ENCODE measurements around the gene RBP7. TPM values are rescaled to one million over a fixed set of nuclear protein-coding genes. Genes with fewer than 3 reads are reported as not detected.

The RBP7 gene
- total RNA-seq, 1 donor from 2014 or later, result 119 TPM

- intact Hi-C loops (cut with DNase I), result loop anchor here (5.0 kb wide), 1 partner anchor 79 kb away; no protein-coding TSS in a partner anchor
- peaks cover 4 to 27% of the 10 kb centered on the region in 2 donors for H3K4me1 ChIP-seq
Measured at GRCh38 chr1:10048601-10049000, 51.6 kb downstream of the RBP7 start.

GRCh38 chr1:10050611-10051010 is 53.6 kb downstream of the RBP7 start:
- Histone ChIP-seq H3K27me3 (no peaks in the 10 kb centered on the region), H3K27ac (peak overlapping the region in 1 of 2 donors; percentile 3), H3K36me3 (peaks cover 0 to 3% of the 10 kb centered on the region in 2 donors), H3K9me3 (no peaks in the 10 kb centered on the region), H3K4me3 (no peak overlapping the region), H3K4me1 (peaks cover 4 to 26% of the 10 kb centered on the region in 2 donors)
- intact Hi-C loops (cut with DNase I), result no loop called here
- TF ChIP-seq CTCF (IDR thresholded peaks at IDR 0.05), result no peak
- DNase-seq (ENCODE audit: low spot score in 2 of 2), result no peak

More at GRCh38 chr1:10048601-10049000, 51.6 kb downstream of the RBP7 start:
- peaks cover 5 to 6% of the 10 kb centered on the region in 2 donors for H3K36me3 ChIP-seq
- TF ChIP-seq CTCF (IDR thresholded peaks at IDR 0.05), result no peak
- H3K4me3 ChIP-seq, result no peak overlapping the region
- H3K9me3 ChIP-seq, result no peaks in the 10 kb centered on the region
- H3K27ac ChIP-seq, result peak overlapping the region; percentile 68 to 74
- DNase-seq (ENCODE audit: low spot score in 2 of 2), result no peak
- no peaks in the 10 kb centered on the region for H3K27me3 ChIP-seq

- Histone ChIP-seq H3K27ac (no peak overlapping the region), H3K4me3 (no peak overlapping the region), H3K4me1 (peaks cover 6 to 23% of the 10 kb centered on the region in 2 donors), H3K27me3 (no peaks in the 10 kb centered on the region), H3K36me3 (peaks cover 0 to 3% of the 10 kb centered on the region in 2 donors), H3K9me3 (no peaks in the 10 kb centered on the region)
- TF ChIP-seq CTCF (IDR thresholded peaks at IDR 0.05), result no peak
- intact Hi-C loops (cut with DNase I), result no loop called here
- no peak for DNase-seq (ENCODE audit: low spot score in 2 of 2)
Measured at GRCh38 chr1:10051656-10052055, 54.6 kb downstream of the RBP7 start.

GRCh38 chr1:10052347-10052746 is 55.3 kb downstream of the RBP7 start:
- no peaks in the 10 kb centered on the region for H3K27me3 ChIP-seq
- TF ChIP-seq CTCF (IDR thresholded peaks at IDR 0.05), result no peak
- H3K27ac ChIP-seq, result no peak overlapping the region
- no peak for DNase-seq (ENCODE audit: low spot score in 2 of 2)
- no peaks in the 10 kb centered on the region for H3K9me3 ChIP-seq
- no peak overlapping the region for H3K4me3 ChIP-seq
- peaks cover 0 to 3% of the 10 kb centered on the region in 2 donors for H3K36me3 ChIP-seq
- peaks cover 6 to 21% of the 10 kb centered on the region in 2 donors for H3K4me1 ChIP-seq
- intact Hi-C loops (cut with DNase I), result no loop called here

GRCh38 chr1:10054465-10054864 is 57.4 kb downstream of the RBP7 start:
- DNase-seq (ENCODE audit: low spot score in 2 of 2), result no peak
- no peak for TF ChIP-seq CTCF (IDR thresholded peaks at IDR 0.05)
- Histone ChIP-seq H3K36me3 (peaks cover 0 to 3% of the 10 kb centered on the region in 2 donors), H3K4me1 (peaks cover 11 to 31% of the 10 kb centered on the region in 2 donors), H3K27me3 (no peaks in the 10 kb centered on the region), H3K9me3 (no peaks in the 10 kb centered on the region), H3K27ac (no peak overlapping the region), H3K4me3 (no peak overlapping the region)
- intact Hi-C loops (cut with DNase I), result no loop called here

GRCh38 chr1:10056599-10056987 is 59.6 kb downstream of the RBP7 start:
- intact Hi-C loops (cut with DNase I), result no loop called here
- peaks cover 11 to 31% of the 10 kb centered on the region in 2 donors for H3K4me1 ChIP-seq
- TF ChIP-seq CTCF (IDR thresholded peaks at IDR 0.05), result no peak

More at GRCh38 chr1:10056599-10056987, 59.6 kb downstream of the RBP7 start:
- Histone ChIP-seq H3K4me3 (no peak overlapping the region), H3K27ac (peak overlapping the region; percentile 55 to 74), H3K36me3 (no peaks in the 10 kb centered on the region), H3K27me3 (no peaks in the 10 kb centered on the region), H3K9me3 (no peaks in the 10 kb centered on the region)
- DNase-seq (ENCODE audit: low spot score in 2 of 2), result no peak
